SK-MEL-5 (cell line): ENCODE measurements around the gene RHEB. TPM values are rescaled to one million over a fixed set of nuclear protein-coding genes. Genes with fewer than 3 reads are reported as not detected.

ENCODE experiments used
- DNase-seq: peaks from one replicate; pipeline ENCODE4 v3.0.0-alpha.2; 2016; ENCODE audit warnings: low read depth, low spot score
- in situ Hi-C: cut with HindIII; loops from 2 replicates; pipeline ENCODE4 v1.10.0; 2016; ENCODE audit warnings: low sequenced_read_pairs, high pct_unique_total_duplicates, low pct_unique_long_range_greater_than_20kb
- small RNA-seq, 2 experiments: library from RNA; depleted of rRNA; stranded (forward); fragments of <200 nt; gene quantifications; one replicate each; pipeline ENCODE3, GENCODE V24; 2014
- total RNA-seq: library from RNA; depleted of rRNA; stranded (reverse); fragments of >200 nt; shearing (Covaris generic); gene quantifications from 2 replicates; pipeline ENCODE4 v1.2.3, GENCODE V29; 2014; rRNA removed

RHEB gene
- total RNA-seq, 1 experiment from 2014 or later, result 237 TPM

DNA sequence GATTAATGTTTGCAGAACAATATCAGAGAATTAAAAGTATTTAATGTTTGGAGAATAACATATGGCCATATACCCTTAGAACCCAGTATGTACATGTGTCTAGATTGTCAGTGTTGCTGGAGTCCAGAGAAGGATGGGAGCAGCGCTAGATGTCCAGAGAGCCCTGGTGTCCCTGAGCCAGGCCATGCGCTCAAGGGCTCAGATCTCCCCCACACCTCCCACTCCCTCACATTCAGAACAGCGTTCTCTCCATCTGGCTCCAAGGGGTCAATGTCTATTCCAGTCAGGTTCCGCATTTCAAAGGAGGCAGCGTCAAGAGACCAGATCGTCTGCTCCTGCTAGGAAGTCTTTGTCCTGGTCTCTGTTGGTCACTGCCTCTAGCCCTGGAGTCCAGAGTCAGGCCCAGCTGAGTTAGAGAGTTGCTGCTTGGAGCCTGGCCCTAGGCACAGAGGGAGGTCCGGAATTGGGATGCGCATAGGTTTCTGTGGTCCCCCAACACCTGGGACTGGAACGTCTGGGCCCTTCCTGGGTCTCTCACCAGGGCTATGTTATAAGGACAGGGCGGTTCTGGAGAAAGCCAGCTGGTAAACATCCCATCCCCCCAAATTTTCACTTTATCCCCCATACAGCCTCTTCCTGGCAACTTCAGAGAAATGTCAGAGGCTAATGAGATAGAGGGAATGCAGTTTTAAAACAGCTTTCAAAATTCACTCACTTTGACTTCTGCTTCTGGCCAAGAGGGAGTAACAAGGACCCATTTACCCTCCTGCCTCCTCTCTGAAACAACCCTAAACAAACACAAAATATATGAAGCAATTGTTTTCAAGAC is 103.4 kb downstream of the RHEB start:
- no peak for DNase-seq
- in situ Hi-C loops, result no loop called here

Small RNA genes lying within 50 kb of the gene (small RNA-seq; reads per million reads assigned to genes)
- gene MIR3907, result 0 reads per million in 2 experiments
- gene RN7SL76P, result 0 reads per million in 2 experiments

Other genes starting within 250 kb of the RHEB start
- 73.4 and 80.6 TPM in 2 replicates for gene NUB1, start 178.1 kb downstream of the RHEB start, total RNA-seq
- gene WDR86, start 109.9 kb downstream of the RHEB start, total RNA-seq, result not detected in 2 replicates
- gene CRYGN, start 79.8 kb downstream of the RHEB start, total RNA-seq, result not detected in 2 replicates